Stomach (tissue), 9 donors: Measurements from ENCODE around the gene ARPC1B. TPM values are rescaled to one million over a fixed set of nuclear protein-coding genes. Genes with fewer than 3 reads are reported as not detected.

ENCODE experiments used
- DNase-seq, 2 donors: peaks; one replicate each; pipeline versions ENCODE4 v3.0.0 to v3.0.0-alpha.2; 2013 to 2019
- H3K27ac ChIP-seq, 5 donors: fragments of 200-600 bp in 4 of 5; sonication (generic) in 4 of 5; one replicate each; pipeline ENCODE4 v1.5.1; 2013 to 2019; ENCODE audit warnings: mild to moderate bottlenecking in 1 of 5, moderate library complexity in 1 of 5
- H3K27me3 ChIP-seq, 3 donors: fragments of 200-600 bp; sonication (generic); one replicate each; pipeline ENCODE4 v1.5.1; 2017 to 2019; ENCODE audit warnings: mixed run types in 1 of 3
- H3K36me3 ChIP-seq, 4 donors: fragments of 200-600 bp; sonication (generic); 1 replicate in 3 of 4; 2 replicates in 1 of 4; pipeline ENCODE4 v1.5.1; 2016 to 2019
- H3K4me1 ChIP-seq, 4 donors: fragments of 200-600 bp; sonication (generic); one replicate each; pipeline ENCODE4 v1.5.1; 2016 to 2019
- H3K4me3 ChIP-seq, 4 donors: fragments of 200-600 bp; sonication (generic) in 3 of 4; one replicate each; pipeline ENCODE4 v1.5.1; 2016 to 2019; ENCODE audit warnings: mild to moderate bottlenecking in 1 of 4
- H3K9me3 ChIP-seq, 4 donors: fragments of 200-600 bp; sonication (generic); one replicate each; pipeline ENCODE4 v1.5.1; 2016 to 2019
- CTCF ChIP-seq, 7 experiments: fragments of 450-650 bp in 4 of 7; fragments of 200-600 bp in 3 of 7; sonication (generic) in 3 of 7; IDR thresholded peaks; one replicate each; pipeline ENCODE4 v1.5.1; 2016 to 2019; ENCODE audit warnings: antibody characterized with exemption in 7 of 7, control low read depth in 2 of 7, mild to moderate bottlenecking in 1 of 7
- EP300 ChIP-seq: sonication (generic); formaldehyde crosslinking; IDR thresholded peaks from one replicate; pipeline ENCODE4 v1.6.1; 2017; ENCODE audit warnings: antibody characterized with exemption
- POLR2A ChIP-seq, 4 donors: fragments of 450-650 bp; IDR thresholded peaks; one replicate each; pipeline ENCODE4 v1.6.1; 2016; ENCODE audit warnings: antibody characterized with exemption in 4 of 4, control low read depth in 2 of 4, mild to moderate bottlenecking in 1 of 4, moderate library complexity in 1 of 4
- POLR2AphosphoS5 ChIP-seq, 3 donors: sonication (generic); formaldehyde crosslinking; IDR thresholded peaks; one replicate each; pipeline ENCODE4 v1.6.1; 2016; ENCODE audit warnings: antibody characterized with exemption in 3 of 3
- WGBS, 5 donors: extraction: QIAGEN DNeasy Blood & Tissue Kit in 3 of 5; methylation state at CpG; one replicate each; pipeline versions ENCODE4 v1.1.5 to v1.1.7; 2013 to 2018; 5-methylcytosine and 5-hydroxymethylcytosine counted together
- intact Hi-C: fragments of 100-400 bp; cut with DNase I; formaldehyde crosslinking; loops from one replicate; pipeline ENCODE4 v1.15.1; 2023; ENCODE audit warnings: low total_unique reads
- polyA plus RNA-seq, 3 donors: library from polyadenylated mRNA; stranded (reverse); fragments of 200-250 nt; gene quantifications; one replicate each; pipeline ENCODE4 v1.2.3, GENCODE V29; 2013
- total RNA-seq, 5 donors: library from RNA; depleted of rRNA; stranded (reverse); fragments of >200 nt; gene quantifications; one replicate each; pipeline versions ENCODE4 v1.1.0 to v1.2.3, GENCODE V29; 2014 to 2016
- donor health status: healthy with polysubstance abuse.
- donor health status: Bipolar disorder and iron deficiency.
- donor health status: healthy.

The ARPC1B gene
- total and polyA plus RNA-seq, 8 donors: 25.1 to 229 (median 110) TPM

- H3K4me1 ChIP-seq: peaks cover 5 to 18% (median 10%) of the 10 kb centered on the region in 4 donors
- WGBS, 5 donors: 91 to 96% (median 94%) methylated on average over 6 to 9 of the region's 9 CpGs
- no peak overlapping the region for H3K4me3 ChIP-seq
- no peaks in the 10 kb centered on the region for H3K27me3 ChIP-seq
- intact Hi-C loops: no loop called here
- H3K9me3 ChIP-seq: no peaks in the 10 kb centered on the region
- no peak for TF ChIP-seq POLR2A (IDR thresholded peaks at IDR 0.05)
- TF ChIP-seq POLR2AphosphoS5 (IDR thresholded peaks at IDR 0.05): no peak
- TF ChIP-seq CTCF (IDR thresholded peaks at IDR 0.05): no peak
- TF ChIP-seq EP300: no peak
- H3K36me3 ChIP-seq: peaks cover 44 to 79% (median 72%) of the 10 kb centered on the region in 4 donors
- H3K27ac ChIP-seq: no peak overlapping the region
- no peak for DNase-seq
Measured at GRCh38 chr7:99433158-99433557, 58.6 kb downstream of the ARPC1B start.

- Histone ChIP-seq H3K27ac (peak overlapping the region; percentile 81 to 92 (median 90)), H3K36me3 (peaks cover 14 to 35% (median 26%) of the 10 kb centered on the region in 4 donors), H3K9me3 (no peaks in the 10 kb centered on the region), H3K4me3 (peak overlapping the region; percentile 94 to 99 (median 98)), H3K4me1 (peaks cover 14 to 48% (median 37%) of the 10 kb centered on the region in 4 donors), H3K27me3 (no peaks in the 10 kb centered on the region)
- 14 to 22% (median 17%) methylated on average over 19 to 20 of the region's 20 CpGs for WGBS, 5 donors
- intact Hi-C loops: no loop called here
- DNase-seq: no peak
- TF ChIP-seq POLR2A (IDR thresholded peaks at IDR 0.05) (no peak), EP300 (no peak), CTCF (IDR thresholded peaks at IDR 0.05) (no peak), POLR2AphosphoS5 (IDR thresholded peaks at IDR 0.05) (no peak)
Measured at GRCh38 chr7:99437946-99438572, 63.5 kb downstream of the ARPC1B start.

- H3K36me3 ChIP-seq: peaks cover 6 to 35% (median 26%) of the 10 kb centered on the region in 4 donors
- peaks cover 14 to 48% (median 37%) of the 10 kb centered on the region in 4 donors for H3K4me1 ChIP-seq
- TF ChIP-seq POLR2A (IDR thresholded peaks at IDR 0.05) (no peak), POLR2AphosphoS5 (IDR thresholded peaks at IDR 0.05) (peak; percentile 73 to 92 (median 75))
- H3K9me3 ChIP-seq: no peaks in the 10 kb centered on the region
- H3K27ac ChIP-seq: peak within 1 kb of the TSS; percentile 84 to 92 (median 90)
- peak; percentile 96 to 98 for DNase-seq
- H3K4me3 ChIP-seq: peak within 1 kb of the TSS; percentile 94 to 99 (median 98)
- no peaks in the 10 kb centered on the region for H3K27me3 ChIP-seq
- intact Hi-C loops: no loop called here
- WGBS, 5 donors: 0 to 1% (median 1%) methylated on average over 68 to 89 of the region's 89 CpGs
Measured at GRCh38 chr7:99438573-99439480, 64.3 kb downstream of the ARPC1B start, which contains the start of the genes CPSF4 and PTCD1. Gene CPSF4, plus strand, starts transcription at chr7:99438943. Its CDS starts 140 bp downstream, at chr7:99439083. Gene PTCD1, minus strand, starts transcription at chr7:99438798. Its CDS starts 3,556 bp downstream, at chr7:99435242.

GRCh38 chr7:99440195-99440594, 65.7 kb downstream of the ARPC1B start:
- H3K36me3 ChIP-seq: peaks cover 0 to 34% (median 26%) of the 10 kb centered on the region in 4 donors
- H3K4me3 ChIP-seq: peak overlapping the region; percentile 94 to 99 (median 98)
- H3K4me1 ChIP-seq: peaks cover 14 to 48% (median 37%) of the 10 kb centered on the region in 4 donors
- 67 to 72% (median 69%) methylated on average over 9 of the region's 9 CpGs for WGBS, 5 donors
- no peak for TF ChIP-seq POLR2A (IDR thresholded peaks at IDR 0.05)
- no peak for TF ChIP-seq EP300
- TF ChIP-seq CTCF (IDR thresholded peaks at IDR 0.05): no peak
- no peaks in the 10 kb centered on the region for H3K27me3 ChIP-seq
- H3K27ac ChIP-seq: no peak overlapping the region
- intact Hi-C loops: no loop called here
- H3K9me3 ChIP-seq: no peaks in the 10 kb centered on the region
- DNase-seq: no peak

Other genes starting within 250 kb of the ARPC1B start
- 10 to 100 TPM; 28.6 to 46.8 (median 36.5) TPM for gene SMURF1, start 230.6 kb upstream of the ARPC1B start, total RNA-seq
- gene SMURF1, start 230.6 kb upstream of the ARPC1B start, polyA plus RNA-seq: 10 to 100 TPM in 1 of 3 donors, 1 to 10 TPM in 2; 8.0 to 14.8 (median 9.4) TPM
- gene KPNA7, start 166.6 kb upstream of the ARPC1B start, total RNA-seq: 1 to 10 TPM in 2 of 5 donors, not detected in 3; 1.5 to 4.5 TPM
- gene KPNA7, start 166.6 kb upstream of the ARPC1B start, polyA plus RNA-seq: 1 to 10 TPM in 1 of 3 donors, under 1 TPM in 2; 0.23 to 4.7 (median 0.62) TPM
- under 1 TPM in 1 of 5 donors, not detected in 4; 0.37 TPM for gene MYH16, start 101.9 kb upstream of the ARPC1B start, total RNA-seq
- under 1 TPM in 1 of 3 donors, not detected in 2; 0.05 TPM for gene MYH16, start 101.9 kb upstream of the ARPC1B start, polyA plus RNA-seq
- gene ARPC1A, start 48.8 kb upstream of the ARPC1B start, total RNA-seq: 100 to 1,000 TPM in 4 of 5 donors, 10 to 100 TPM in 1; 93.3 to 220 (median 117) TPM
- 100 to 1,000 TPM; 165 to 344 (median 257) TPM for gene ARPC1A, start 48.8 kb upstream of the ARPC1B start, polyA plus RNA-seq
- gene PDAP1, start 33.9 kb downstream of the ARPC1B start, total RNA-seq: 10 to 100 TPM; 22.8 to 79.9 (median 32.3) TPM
- 100 to 1,000 TPM; 129 to 153 (median 133) TPM for gene PDAP1, start 33.9 kb downstream of the ARPC1B start, polyA plus RNA-seq
- gene BUD31, start 34.2 kb downstream of the ARPC1B start, total RNA-seq: 100 to 1,000 TPM in 1 of 5 donors, 10 to 100 TPM in 4; 58.0 to 122 (median 82.3) TPM
- 100 to 1,000 TPM; 127 to 155 (median 151) TPM for gene BUD31, start 34.2 kb downstream of the ARPC1B start, polyA plus RNA-seq
- gene PTCD1, start 64.1 kb downstream of the ARPC1B start, total RNA-seq: 1 to 10 TPM in 4 of 5 donors, under 1 TPM in 1; 0.87 to 3.5 (median 2.7) TPM
- 1 to 10 TPM; 1.8 to 3.1 (median 2.0) TPM for gene PTCD1, start 64.1 kb downstream of the ARPC1B start, polyA plus RNA-seq
- 10 to 100 TPM in 4 of 5 donors, 1 to 10 TPM in 1; 4.5 to 43.8 (median 28.8) TPM for gene CPSF4, start 64.2 kb downstream of the ARPC1B start, total RNA-seq
- gene CPSF4, start 64.2 kb downstream of the ARPC1B start, polyA plus RNA-seq: 10 to 100 TPM; 24.9 to 31.3 (median 25.6) TPM
- 100 to 1,000 TPM in 4 of 5 donors, 1 to 10 TPM in 1; 1.2 to 441 (median 159) TPM for gene ATP5MF, start 91.4 kb downstream of the ARPC1B start, total RNA-seq
- gene ATP5MF, start 91.4 kb downstream of the ARPC1B start, polyA plus RNA-seq: 1,000 to 10,000 TPM; 1,153 to 1,530 (median 1,469) TPM
- 10 to 100 TPM; 14.6 to 55.6 (median 22.0) TPM for gene ZNF789, start 98.2 kb downstream of the ARPC1B start, total RNA-seq
- 1 to 10 TPM; 6.6 to 9.8 (median 7.2) TPM for gene ZNF789, start 98.2 kb downstream of the ARPC1B start, polyA plus RNA-seq
- 100 to 1,000 TPM in 1 of 5 donors, 10 to 100 TPM in 4; 16.9 to 177 (median 48.0) TPM for gene ZNF394, start 125.6 kb downstream of the ARPC1B start, total RNA-seq
- gene ZNF394, start 125.6 kb downstream of the ARPC1B start, polyA plus RNA-seq: 10 to 100 TPM; 15.7 to 16.7 (median 16.4) TPM
- 10 to 100 TPM in 1 of 5 donors, 1 to 10 TPM in 3, under 1 TPM in 1; 0.58 to 11.4 (median 4.0) TPM for gene ZKSCAN5, start 129.9 kb downstream of the ARPC1B start, total RNA-seq
- 1 to 10 TPM; 2.7 to 3.8 (median 2.9) TPM for gene ZKSCAN5, start 129.9 kb downstream of the ARPC1B start, polyA plus RNA-seq
- 10 to 100 TPM in 1 of 5 donors, 1 to 10 TPM in 2, under 1 TPM in 2; 0.45 to 35.9 (median 3.3) TPM for gene FAM200A, start 177.4 kb downstream of the ARPC1B start, total RNA-seq
- gene FAM200A, start 177.4 kb downstream of the ARPC1B start, polyA plus RNA-seq: 1 to 10 TPM; 3.1 to 4.2 (median 3.5) TPM
- gene ZNF655, start 183.9 kb downstream of the ARPC1B start, total RNA-seq: 100 to 1,000 TPM in 2 of 5 donors, 10 to 100 TPM in 3; 55.8 to 162 (median 94.5) TPM
- 10 to 100 TPM; 33.0 to 41.2 (median 37.5) TPM for gene ZNF655, start 183.9 kb downstream of the ARPC1B start, polyA plus RNA-seq
- gene TMEM225B, start 223.5 kb downstream of the ARPC1B start, total RNA-seq: 1 to 10 TPM in 1 of 5 donors, under 1 TPM in 1, not detected in 3; 0.73 to 4.3 TPM
- 1 to 10 TPM in 1 of 3 donors, under 1 TPM in 1, not detected in 1; 0.75 to 1.2 TPM for gene TMEM225B, start 223.5 kb downstream of the ARPC1B start, polyA plus RNA-seq
- gene ZSCAN25, start 242.2 kb downstream of the ARPC1B start, total RNA-seq: 10 to 100 TPM; 10.7 to 16.2 (median 12.3) TPM
- gene ZSCAN25, start 242.2 kb downstream of the ARPC1B start, polyA plus RNA-seq: 1 to 10 TPM; 3.5 to 4.1 (median 3.7) TPM